Mesendoderm (in vitro differentiated cells): ENCODE results near the gene SETD5.

Source experiments
- DNase-seq: peaks from one replicate; pipeline ENCODE4 v3.0.0; 2013
- H2AK5ac ChIP-seq: 2 replicates; pipeline ENCODE4 v1.6.1; 2013; ENCODE audit warnings: low read length, inconsistent platforms
- H2BK120ac ChIP-seq: 2 replicates; pipeline ENCODE4 v1.6.1; 2013; ENCODE audit warnings: low read depth, mild to moderate bottlenecking, low read length, moderate library complexity, mixed read lengths
- H2BK15ac ChIP-seq: replicated peaks from 2 replicates; pipeline ENCODE4 v1.6.1; 2013; ENCODE audit warnings: low read depth, mild to moderate bottlenecking, moderate library complexity
- H2BK5ac ChIP-seq: 2 replicates; pipeline ENCODE4 v1.6.1; 2013; ENCODE audit warnings: low read length, inconsistent platforms
- H3K18ac ChIP-seq: 2 replicates; pipeline ENCODE4 v1.6.1; 2013; ENCODE audit warnings: mild to moderate bottlenecking, low read length, mixed read lengths
- H3K23ac ChIP-seq: one replicate; pipeline ENCODE4 v1.6.1; 2013; ENCODE audit warnings: low read length
- H3K27ac ChIP-seq: 2 replicates; pipeline ENCODE4 v1.5.1; 2013; ENCODE audit warnings: low read depth, mild to moderate bottlenecking, inconsistent platforms, low read length, moderate library complexity
- H3K27me3 ChIP-seq: 2 replicates; pipeline ENCODE4 v1.6.1; 2013; ENCODE audit warnings: low read length, control low read depth, mild to moderate bottlenecking, inconsistent platforms; ENCODE audit not compliant: insufficient read depth, poor library complexity
- H3K36me3 ChIP-seq: 2 replicates; pipeline ENCODE4 v1.6.1; 2013; ENCODE audit warnings: low read length, inconsistent platforms; ENCODE audit not compliant: control insufficient read depth, insufficient read depth
- H3K4ac ChIP-seq: one replicate; pipeline ENCODE4 v1.6.1; 2013; ENCODE audit warnings: low read depth, mild to moderate bottlenecking, low read length, moderate library complexity
- H3K4me1 ChIP-seq: 2 replicates; pipeline ENCODE4 v1.6.1; 2013; ENCODE audit warnings: low read depth, low read length, inconsistent platforms; ENCODE audit not compliant: control insufficient read depth
- H3K4me2 ChIP-seq: 2 replicates; pipeline ENCODE4 v1.6.1; 2013; ENCODE audit warnings: low read length
- H3K4me3 ChIP-seq: 2 replicates; pipeline ENCODE4 v1.5.1; 2013; ENCODE audit warnings: mild to moderate bottlenecking, low read length
- H3K56ac ChIP-seq: one replicate; pipeline ENCODE4 v1.6.1; 2013; ENCODE audit warnings: low read length
- H3K79me1 ChIP-seq: 2 replicates; pipeline ENCODE4 v1.6.1; 2013; ENCODE audit warnings: low read length, inconsistent platforms
- H3K79me2 ChIP-seq: 2 replicates; pipeline ENCODE4 v1.6.1; 2013; ENCODE audit warnings: mild to moderate bottlenecking, low read length; ENCODE audit not compliant: control insufficient read depth, insufficient read depth
- H3K9ac ChIP-seq: 2 replicates; pipeline ENCODE4 v1.6.1; 2013; ENCODE audit warnings: low read length, inconsistent platforms
- H4K5ac ChIP-seq: one replicate; pipeline ENCODE4 v1.6.1; 2013; ENCODE audit warnings: low read length
- H4K8ac ChIP-seq: one replicate; pipeline ENCODE4 v1.6.1; 2013; ENCODE audit warnings: low read depth, mild to moderate bottlenecking, control low read depth, low read length, moderate library complexity
- WGBS: extraction: QIAGEN DNeasy Blood & Tissue Kit; methylation state at CpG from one replicate; pipeline ENCODE4 v1.1.7; 2013; ENCODE audit warnings: low lambda C conversion rate, missing lambda C conversion rate; ENCODE audit not compliant: insufficient coverage; ENCODE audit errors: extremely low coverage; 5-methylcytosine and 5-hydroxymethylcytosine counted together

The SETD5 gene

GRCh38 chr3:9352917-9353752 is 44.3 kb upstream of the SETD5 start:
- H3K23ac ChIP-seq, result no peak overlapping the region
- no peak overlapping the region for H3K4me2 ChIP-seq
- no peaks in the 10 kb centered on the region for H3K79me1 ChIP-seq
- no peak overlapping the region for H2BK5ac ChIP-seq
- no peaks in the 10 kb centered on the region for H3K27me3 ChIP-seq
- H3K4me1 ChIP-seq, result peaks cover 4% of the 10 kb centered on the region
- no peak overlapping the region for H3K18ac ChIP-seq
- H3K4me3 ChIP-seq, result no peak overlapping the region
- DNase-seq, result peak; percentile 79
- H3K36me3 ChIP-seq, result no peaks in the 10 kb centered on the region
- H3K9ac ChIP-seq, result peak overlapping the region; percentile 30
- H2AK5ac ChIP-seq, result no peak overlapping the region
- H2BK15ac ChIP-seq, result no peak overlapping the region
- no peaks in the 10 kb centered on the region for H3K79me2 ChIP-seq
- H3K56ac ChIP-seq, result peak overlapping the region; percentile 71
- H4K8ac ChIP-seq, result no peak overlapping the region
- H4K5ac ChIP-seq, result no peak overlapping the region
- H2BK120ac ChIP-seq, result no peak overlapping the region
- WGBS, result no CpG with 5 or more reads among the region's 7 CpGs
- H3K27ac ChIP-seq, result no peak overlapping the region
- H3K4ac ChIP-seq, result no peak overlapping the region

GRCh38 chr3:9361691-9362388 is 35.6 kb upstream of the SETD5 start:
- H3K4ac ChIP-seq, result no peak overlapping the region
- peak; percentile 27 for DNase-seq
- peaks cover 3% of the 10 kb centered on the region for H3K4me1 ChIP-seq
- no peaks in the 10 kb centered on the region for H3K27me3 ChIP-seq
- H3K9ac ChIP-seq, result peak overlapping the region; percentile 93
- H2BK5ac ChIP-seq, result no peak overlapping the region
- no peak overlapping the region for H2AK5ac ChIP-seq
- H3K79me2 ChIP-seq, result no peaks in the 10 kb centered on the region
- H3K27ac ChIP-seq, result no peak overlapping the region
- H3K4me2 ChIP-seq, result no peak overlapping the region
- no peak overlapping the region for H4K8ac ChIP-seq
- H3K79me1 ChIP-seq, result peaks cover 4% of the 10 kb centered on the region
- peak overlapping the region; percentile 95 for H3K56ac ChIP-seq
- no CpG with 5 or more reads among the region's 5 CpGs for WGBS
- H3K4me3 ChIP-seq, result no peak overlapping the region
- no peaks in the 10 kb centered on the region for H3K36me3 ChIP-seq
- H2BK15ac ChIP-seq, result no peak overlapping the region
- no peak overlapping the region for H4K5ac ChIP-seq
- H3K18ac ChIP-seq, result no peak overlapping the region
- H2BK120ac ChIP-seq, result no peak overlapping the region
- H3K23ac ChIP-seq, result no peak overlapping the region

GRCh38 chr3:9362731-9363530 is 34.5 kb upstream of the SETD5 start, which contains the start of gene THUMPD3:
TSS of gene THUMPD3 (plus strand) at chr3:9363054. CDS start at chr3:9365069, 2,015 bp downstream.
- Histone ChIP-seq H2AK5ac (no peak within 1 kb of the TSS), H3K79me2 (no peaks in the 10 kb centered on the region), H3K9ac (peak within 1 kb of the TSS; percentile 93), H2BK15ac (no peak within 1 kb of the TSS), H3K4ac (peak within 1 kb of the TSS; percentile 79), H3K4me3 (peak within 1 kb of the TSS; percentile 76), H3K27me3 (no peaks in the 10 kb centered on the region), H3K18ac (peak within 1 kb of the TSS; percentile 34), H3K23ac (no peak within 1 kb of the TSS), H3K4me1 (peaks cover 3% of the 10 kb centered on the region), H3K56ac (peak within 1 kb of the TSS; percentile 96), H3K79me1 (peaks cover 4% of the 10 kb centered on the region), H3K4me2 (peak within 1 kb of the TSS; percentile 77), H2BK120ac (no peak within 1 kb of the TSS), H2BK5ac (peak within 1 kb of the TSS; percentile 82), H3K36me3 (no peaks in the 10 kb centered on the region), H4K5ac (peak within 1 kb of the TSS; percentile 88), H4K8ac (no peak within 1 kb of the TSS), H3K27ac (peak within 1 kb of the TSS; percentile 90)
- no CpG with 5 or more reads among the region's 46 CpGs for WGBS
- DNase-seq, result peak; percentile 98

- Histone ChIP-seq H3K4me2 (no peak overlapping the region), H2AK5ac (no peak overlapping the region), H3K27ac (no peak overlapping the region), H3K9ac (no peak overlapping the region), H3K4me1 (no peaks in the 10 kb centered on the region), H3K27me3 (no peaks in the 10 kb centered on the region), H3K23ac (no peak overlapping the region), H3K18ac (no peak overlapping the region), H2BK5ac (no peak overlapping the region), H3K79me2 (no peaks in the 10 kb centered on the region), H3K56ac (no peak overlapping the region), H2BK120ac (no peak overlapping the region), H3K4me3 (no peak overlapping the region), H3K79me1 (peaks cover 3% of the 10 kb centered on the region), H4K5ac (no peak overlapping the region), H3K4ac (no peak overlapping the region), H4K8ac (no peak overlapping the region), H3K36me3 (peaks cover 3% of the 10 kb centered on the region), H2BK15ac (no peak overlapping the region)
- no CpG with 5 or more reads among the region's 1 CpG for WGBS
- DNase-seq, result no peak
Observed at GRCh38 chr3:9369508-9369907, 27.9 kb upstream of the SETD5 start.

GRCh38 chr3:9373465-9373864 is 23.9 kb upstream of the SETD5 start:
- Histone ChIP-seq H2BK15ac (no peak overlapping the region), H4K8ac (no peak overlapping the region), H2BK120ac (no peak overlapping the region), H3K27me3 (no peaks in the 10 kb centered on the region), H3K79me1 (no peaks in the 10 kb centered on the region), H2BK5ac (no peak overlapping the region), H4K5ac (no peak overlapping the region), H3K36me3 (peaks cover 3% of the 10 kb centered on the region), H3K56ac (no peak overlapping the region), H3K9ac (no peak overlapping the region), H3K4me1 (no peaks in the 10 kb centered on the region), H3K4me2 (no peak overlapping the region), H3K4me3 (no peak overlapping the region), H2AK5ac (no peak overlapping the region), H3K79me2 (no peaks in the 10 kb centered on the region), H3K4ac (no peak overlapping the region), H3K23ac (no peak overlapping the region), H3K27ac (no peak overlapping the region), H3K18ac (no peak overlapping the region)
- DNase-seq, result no peak
- no CpG with 5 or more reads among the region's 3 CpGs for WGBS
